Liver (tissue), 9 donors: ENCODE data around the gene MPZL2. TPM values are rescaled to one million over a fixed set of nuclear protein-coding genes. Genes with fewer than 3 reads are reported as not detected.

Experiments
- DNase-seq: peaks from one replicate; pipeline ENCODE4 v3.0.0-alpha.2; 2017; ENCODE audit warnings: low spot score
- H3K27ac ChIP-seq, 2 donors: one replicate each; pipeline ENCODE4 v1.7.0; 2013; ENCODE audit warnings: inconsistent platforms in 2 of 2, low read length in 2 of 2, control low read depth in 1 of 2, low read depth in 1 of 2, mild to moderate bottlenecking in 1 of 2
- H3K27me3 ChIP-seq, 4 donors: one replicate each; pipeline versions ENCODE4 v1.6.1 to v1.7.0; 2013; ENCODE audit warnings: low read length in 3 of 4, inconsistent platforms in 1 of 4, mild to moderate bottlenecking in 1 of 4, moderate library complexity in 1 of 4; ENCODE audit not compliant: control insufficient read depth in 4 of 4, insufficient read depth in 4 of 4
- H3K36me3 ChIP-seq, 4 donors: one replicate each; pipeline versions ENCODE4 v1.6.1 to v1.7.0; 2013; ENCODE audit warnings: low read length in 3 of 4, mild to moderate bottlenecking in 3 of 4, low read depth in 1 of 4, moderate library complexity in 1 of 4; ENCODE audit not compliant: control insufficient read depth in 4 of 4, insufficient read depth in 3 of 4
- H3K4me1 ChIP-seq, 4 donors: one replicate each; pipeline versions ENCODE4 v1.6.1 to v1.7.0; 2013; ENCODE audit warnings: low read length in 3 of 4, mild to moderate bottlenecking in 3 of 4, moderate library complexity in 1 of 4; ENCODE audit not compliant: control insufficient read depth in 4 of 4, insufficient read depth in 4 of 4
- H3K4me3 ChIP-seq, 3 donors: one replicate each; pipeline versions ENCODE4 v1.6.1 to v1.7.0; 2013; ENCODE audit warnings: low read length in 3 of 3, control low read depth in 1 of 3, low read depth in 1 of 3, mild to moderate bottlenecking in 1 of 3
- H3K9ac ChIP-seq, 2 donors: one replicate each; pipeline ENCODE4 v1.7.0; 2013; ENCODE audit warnings: low read length in 2 of 2, mild to moderate bottlenecking in 2 of 2, moderate library complexity in 2 of 2, control low read depth in 1 of 2, low read depth in 1 of 2
- H3K9me3 ChIP-seq, 4 donors: one replicate each; pipeline versions ENCODE4 v1.6.1 to v1.7.0; 2013; ENCODE audit warnings: low read length in 3 of 4; ENCODE audit not compliant: control insufficient read depth in 4 of 4
- ATF3 ChIP-seq: IDR thresholded peaks from 2 replicates; pipeline ENCODE4 v1.6.1; 2016; ENCODE audit warnings: antibody characterized with exemption
- CTCF ChIP-seq: fragments of 150-350 bp; IDR thresholded peaks from 2 replicates; pipeline ENCODE4 v1.5.1; 2017; ENCODE audit warnings: improper control_type of control experiment, low read depth, low read length; ENCODE audit not compliant: missing input control
- EGR1 ChIP-seq, 2 donors: IDR thresholded peaks; 2 replicates each; pipeline ENCODE4 v1.6.1; 2016 to 2018; ENCODE audit warnings: antibody characterized with exemption in 2 of 2, low read depth in 2 of 2
- FOXA1 ChIP-seq: IDR thresholded peaks from 2 replicates; pipeline ENCODE4 v1.6.1; 2016; ENCODE audit warnings: antibody characterized with exemption
- FOXA2 ChIP-seq: IDR thresholded peaks from 2 replicates; pipeline ENCODE4 v1.6.1; 2016; ENCODE audit warnings: antibody characterized with exemption
- GABPA ChIP-seq, 2 donors: IDR thresholded peaks in 1 of 2; conservative IDR thresholded peaks in 1 of 2; 2 replicates each; pipeline ENCODE4 v1.6.1; 2016; ENCODE audit warnings: antibody characterized with exemption in 2 of 2, mild to moderate bottlenecking in 1 of 2, moderate library complexity in 1 of 2
- HNF4A ChIP-seq, 2 donors: conservative IDR thresholded peaks; 2 replicates each; pipeline ENCODE4 v1.6.1; 2016; ENCODE audit warnings: antibody characterized with exemption in 2 of 2, mild to moderate bottlenecking in 2 of 2
- HNF4G ChIP-seq: IDR thresholded peaks from 2 replicates; pipeline ENCODE4 v1.6.1; 2016; ENCODE audit warnings: antibody characterized with exemption
- JUND ChIP-seq, 2 donors: IDR thresholded peaks; 2 replicates each; pipeline ENCODE4 v1.6.1; 2016; ENCODE audit warnings: antibody characterized with exemption in 2 of 2
- NR2F2 ChIP-seq: IDR thresholded peaks from 2 replicates; pipeline ENCODE4 v1.6.1; 2016; ENCODE audit warnings: antibody characterized with exemption
- RAD21 ChIP-seq, 2 donors: IDR thresholded peaks; 2 replicates each; pipeline ENCODE4 v1.6.1; 2016; ENCODE audit warnings: antibody characterized with exemption in 2 of 2, mild to moderate bottlenecking in 2 of 2
- REST ChIP-seq: IDR thresholded peaks from 2 replicates; pipeline ENCODE4 v1.6.1; 2016; ENCODE audit warnings: antibody characterized with exemption, mild to moderate bottlenecking
- RXRA ChIP-seq, 2 donors: IDR thresholded peaks; 2 replicates each; pipeline ENCODE4 v1.6.1; 2017 to 2018; ENCODE audit warnings: antibody characterized with exemption in 2 of 2, mild to moderate bottlenecking in 1 of 2
- SP1 ChIP-seq: IDR thresholded peaks from 2 replicates; pipeline ENCODE4 v1.6.1; 2018; ENCODE audit warnings: antibody characterized with exemption, mild to moderate bottlenecking
- YY1 ChIP-seq: IDR thresholded peaks from 2 replicates; pipeline ENCODE4 v1.6.1; 2016; ENCODE audit warnings: antibody characterized with exemption, mild to moderate bottlenecking
- ZBTB33 ChIP-seq: IDR thresholded peaks from 2 replicates; pipeline ENCODE4 v1.6.1; 2016; ENCODE audit warnings: antibody characterized with exemption
- WGBS: extraction: QIAGEN DNeasy Blood & Tissue Kit; methylation state at CpG from one replicate; pipeline ENCODE4 v1.1.7; 2013; 5-methylcytosine and 5-hydroxymethylcytosine counted together
- polyA plus RNA-seq, 2 donors: library from polyadenylated mRNA; stranded (reverse) in 1 of 2; unstranded in 1 of 2; fragments of 200-250 nt in 1 of 2; fragments of >200 nt in 1 of 2; fragmentation: Nextera tagmentation in 1 of 2; extraction: Ambion mirVana in 1 of 2; gene quantifications; one replicate each; pipeline versions ENCODE4 v1.2.1 to v1.2.3, GENCODE V29; 2013 to 2015
- total RNA-seq, 2 donors: library from RNA; depleted of rRNA; stranded (reverse); fragments of >200 nt; gene quantifications; one replicate each; pipeline ENCODE4 v1.2.3, GENCODE V29; 2014
- donor health status: healthy.
- donor health status: healthy.
- donor health status: healthy.
- donor health status: healthy.
- donor health status: healthy.

MPZL2 gene
- total and polyA plus RNA-seq, 4 donors = 8.4 to 17.2 (median 11.9) TPM

- 85% methylated on average over 1 of the region's 1 CpG for WGBS
- Histone ChIP-seq H3K9ac (no peak overlapping the region), H3K4me1 (no peaks in the 10 kb centered on the region), H3K4me3 (no peak overlapping the region), H3K27ac (no peak overlapping the region), H3K36me3 (no peaks in the 10 kb centered on the region), H3K27me3 (no peaks in the 10 kb centered on the region), H3K9me3 (no peaks in the 10 kb centered on the region)
- no peak for TF ChIP-seq HNF4A (conservative IDR thresholded peaks at IDR 0.05)
- TF ChIP-seq NR2F2 = no peak
- DNase-seq = no peak
These were observed 44.4 kb downstream of the MPZL2 start for GRCh38 chr11:118219732-118220131.

GRCh38 chr11:118219244-118219643 lies 44.9 kb downstream of the MPZL2 start:
- Histone ChIP-seq H3K27ac (no peak overlapping the region), H3K36me3 (no peaks in the 10 kb centered on the region), H3K4me1 (peaks cover 0 to under 1% (median under 1%) of the 10 kb centered on the region in 4 donors), H3K9ac (no peak overlapping the region), H3K9me3 (no peaks in the 10 kb centered on the region), H3K4me3 (no peak overlapping the region), H3K27me3 (no peaks in the 10 kb centered on the region)
- no peak for DNase-seq
- TF ChIP-seq YY1 (no peak), EGR1 (IDR thresholded peaks at IDR 0.05; ENCODE audit: low read depth in 2 of 2) (no peak), SP1 (no peak), GABPA (IDR thresholded peaks at IDR 0.05 in 1 of 2, conservative IDR thresholded peaks at IDR 0.05 in 1 of 2) (no peak), HNF4A (conservative IDR thresholded peaks at IDR 0.05) (no peak), REST (no peak), RAD21 (IDR thresholded peaks at IDR 0.05) (no peak), FOXA2 (no peak), HNF4G (no peak), RXRA (IDR thresholded peaks at IDR 0.05) (no peak), CTCF (no peak), ATF3 (no peak)

- Histone ChIP-seq H3K4me3 (no peak overlapping the region), H3K27ac (no peak overlapping the region), H3K9ac (no peak overlapping the region), H3K27me3 (no peaks in the 10 kb centered on the region), H3K4me1 (peaks cover 4 to 16% (median 11%) of the 10 kb centered on the region in 4 donors), H3K36me3 (no peaks in the 10 kb centered on the region), H3K9me3 (no peaks in the 10 kb centered on the region)
- 87% methylated on average over 3 of the region's 3 CpGs for WGBS
- no peak for DNase-seq
- TF ChIP-seq SP1 (no peak), JUND (IDR thresholded peaks at IDR 0.05) (no peak), ZBTB33 (no peak), FOXA1 (no peak), HNF4A (conservative IDR thresholded peaks at IDR 0.05) (no peak), CTCF (no peak), YY1 (no peak), RAD21 (IDR thresholded peaks at IDR 0.05) (no peak), NR2F2 (no peak)
These were observed 46.5 kb downstream of the MPZL2 start for GRCh38 chr11:118217575-118217974.
